GM21381 (cell line): ENCODE results near the gene IER3.
"Not testable (repeated sequence)": the region's sequence is repeated elsewhere in the genome, so short reads cannot be mapped to it uniquely, and the experiment has no call there.

ENCODE experiments used
- ATAC-seq: cut with Tn5 transposase; IDR thresholded peaks from one replicate; pipeline ENCODE4 v1.9.1; 2021; ENCODE audit warnings: mild to moderate bottlenecking, moderate library complexity; ENCODE audit not compliant: unreplicated experiment

Gene IER3

DNA sequence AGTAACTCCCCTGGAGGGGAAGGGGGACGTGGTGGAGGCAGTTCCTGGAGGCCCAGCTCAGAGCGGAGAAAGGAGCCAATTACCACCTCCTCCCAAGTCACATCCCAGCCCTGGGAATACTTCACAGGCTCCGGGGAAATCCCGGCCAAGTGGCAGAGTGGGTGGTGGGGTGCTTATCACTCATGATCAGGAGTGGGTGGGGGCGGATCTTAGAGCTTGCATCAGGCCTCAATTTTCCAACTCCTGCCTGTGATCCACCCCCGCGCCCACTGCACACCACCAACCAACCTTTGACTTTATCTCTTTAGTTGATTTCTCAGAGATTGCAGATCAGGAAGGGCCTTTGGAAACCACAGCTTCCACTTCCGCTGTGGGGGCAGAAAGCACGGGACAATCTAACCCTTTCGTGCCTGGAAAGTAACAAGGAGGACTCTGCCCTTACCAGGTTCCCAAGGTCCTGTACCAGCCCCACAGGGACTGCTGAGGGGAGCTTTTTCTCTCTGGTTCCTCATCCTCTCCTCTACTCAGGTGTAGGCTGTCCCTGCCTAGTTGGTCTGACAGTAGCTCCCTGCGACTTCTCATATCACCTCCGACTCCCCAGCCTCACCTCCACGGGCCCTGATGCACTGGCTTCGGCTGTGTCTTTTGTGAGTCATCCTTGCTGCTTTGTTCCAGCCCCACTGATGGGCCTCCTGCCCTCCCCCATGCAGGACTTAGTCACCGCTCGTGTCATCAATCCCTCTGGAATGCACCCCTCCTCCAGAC, 24.9 kb upstream of the IER3 start:
- no peak for ATAC-seq

DNA sequence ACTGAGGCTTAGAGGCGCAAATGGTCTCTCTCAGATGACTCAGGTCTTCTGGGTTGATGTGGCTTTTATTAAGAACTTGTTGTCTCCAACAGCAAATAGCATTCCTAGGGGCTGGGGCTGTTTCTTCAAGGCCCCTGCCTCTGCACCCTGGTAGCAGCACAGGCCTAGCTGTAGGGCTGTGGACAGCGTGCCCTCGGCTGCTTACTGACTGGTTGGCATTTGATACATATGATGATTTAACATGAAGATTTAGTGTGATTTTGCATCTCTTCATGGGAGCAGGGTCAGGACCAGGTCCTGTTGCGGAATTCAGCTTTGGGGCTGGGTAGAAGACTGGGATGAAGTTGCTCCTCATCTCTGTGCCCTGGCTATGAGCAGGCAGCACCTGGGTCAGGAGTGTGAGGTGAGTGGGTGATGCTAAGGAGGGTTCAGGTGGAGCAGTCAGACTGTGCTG, 24.3 kb upstream of the IER3 start:
- ATAC-seq, result no peak

DNA sequence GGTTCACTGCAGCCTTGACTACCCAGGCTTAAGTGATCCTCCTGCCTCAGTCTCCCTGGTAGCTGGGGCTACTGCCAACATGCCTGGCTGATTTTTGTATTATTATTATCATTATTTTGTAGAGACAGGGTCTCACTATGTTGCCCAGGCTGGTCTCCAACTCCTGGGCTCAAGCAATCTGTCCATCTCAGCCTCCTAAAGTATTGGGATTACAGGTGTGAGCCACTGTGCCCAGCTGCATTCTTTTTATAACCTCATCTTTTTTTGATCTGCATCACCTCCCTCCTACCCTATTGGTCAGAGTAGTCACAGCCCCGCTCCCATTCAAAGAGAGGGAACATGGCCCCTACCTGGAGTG, 23.6 kb upstream of the IER3 start:
- no peak for ATAC-seq

DNA sequence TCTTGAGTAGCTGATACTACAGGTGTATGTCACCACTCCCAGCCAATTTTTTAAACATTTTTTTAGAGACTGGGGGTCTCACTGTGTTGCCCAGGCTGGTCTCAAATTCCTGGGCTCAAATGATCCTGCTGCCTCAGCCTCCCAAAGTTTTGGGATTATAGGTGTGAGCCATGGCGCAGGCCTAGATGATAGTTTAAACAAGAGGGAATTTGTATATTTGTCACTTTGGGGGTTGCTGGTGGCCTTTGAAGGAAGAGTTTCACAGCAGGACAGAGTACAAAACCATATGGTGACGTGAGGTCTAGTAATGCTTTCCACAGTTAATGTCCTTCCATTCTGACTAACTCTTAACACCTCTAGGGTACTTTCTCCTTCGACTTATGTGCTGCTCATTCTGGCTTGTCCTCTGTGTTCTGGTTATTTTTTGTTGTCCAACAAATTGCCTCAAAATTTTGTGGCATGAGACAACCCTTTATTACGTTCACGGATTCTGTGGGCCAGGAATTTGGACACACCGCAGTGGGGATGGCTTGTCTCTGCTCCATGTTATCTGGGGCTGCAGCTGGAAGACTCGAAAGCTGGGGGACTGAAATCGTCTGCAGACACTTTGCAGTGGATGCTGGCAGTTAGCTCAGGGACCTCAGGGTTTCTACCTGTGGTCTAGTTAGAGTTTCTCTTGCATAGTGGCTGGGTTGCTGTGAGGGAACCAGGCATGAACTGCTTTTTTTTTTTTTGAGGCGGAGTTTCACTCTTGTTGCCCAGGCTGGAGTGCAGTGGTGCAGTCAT, 23.0 kb upstream of the IER3 start:
- ATAC-seq, result peak; percentile 72

DNA sequence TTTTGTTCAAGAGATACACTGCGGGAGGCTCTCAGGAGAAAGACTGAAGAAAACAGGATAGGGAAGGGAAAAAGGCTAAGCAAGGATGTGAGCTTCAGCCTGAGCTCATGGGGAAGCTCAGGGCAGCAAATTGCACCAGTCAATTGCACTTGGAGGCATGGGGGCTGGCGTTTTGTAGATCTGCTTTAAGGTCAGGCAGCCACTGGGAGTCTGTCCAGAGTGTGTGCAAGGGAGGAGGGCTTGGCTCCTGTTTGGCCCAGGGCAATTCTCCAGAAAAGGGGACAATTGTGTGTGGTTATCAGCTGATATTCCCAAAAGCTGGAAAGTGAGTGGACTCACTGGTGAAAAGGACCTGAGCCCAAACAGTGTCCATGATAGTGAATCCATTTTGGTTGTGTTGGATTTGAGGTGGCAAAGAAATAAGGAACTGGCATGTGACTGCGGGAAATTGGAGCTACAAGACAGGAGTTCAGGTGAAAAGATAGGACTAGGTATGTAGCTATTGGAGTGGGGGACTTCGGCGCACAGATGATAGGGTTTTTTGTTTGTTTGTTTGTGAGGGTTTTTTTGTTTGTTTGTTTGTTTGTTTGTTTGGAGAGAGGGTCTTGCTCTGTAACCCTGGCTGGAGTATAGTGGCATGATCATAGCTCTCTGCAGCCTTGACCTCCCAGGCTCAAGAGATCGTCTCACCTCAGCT, 22.3 kb upstream of the IER3 start:
- ATAC-seq, result no peak

DNA sequence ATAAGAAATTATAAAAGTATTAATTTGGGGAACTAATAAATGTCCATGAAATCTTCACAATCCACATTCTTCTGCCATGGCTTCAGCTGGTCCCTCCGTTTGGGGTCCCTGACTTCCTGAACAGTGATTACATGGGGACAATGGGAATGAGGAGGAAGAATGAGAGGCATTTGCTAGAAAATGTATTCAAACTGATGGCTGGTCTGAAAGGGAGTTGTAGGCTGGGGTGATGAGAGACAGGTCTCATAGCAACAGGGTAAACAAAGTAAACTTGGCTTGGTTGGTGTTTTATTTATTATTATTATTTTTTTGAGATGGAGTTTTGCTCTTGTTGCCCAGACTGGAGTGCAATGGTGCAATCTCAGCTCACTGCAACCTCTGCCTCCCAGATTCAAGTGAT, 21.1 kb upstream of the IER3 start:
- ATAC-seq, result not testable (repeated sequence)

DNA sequence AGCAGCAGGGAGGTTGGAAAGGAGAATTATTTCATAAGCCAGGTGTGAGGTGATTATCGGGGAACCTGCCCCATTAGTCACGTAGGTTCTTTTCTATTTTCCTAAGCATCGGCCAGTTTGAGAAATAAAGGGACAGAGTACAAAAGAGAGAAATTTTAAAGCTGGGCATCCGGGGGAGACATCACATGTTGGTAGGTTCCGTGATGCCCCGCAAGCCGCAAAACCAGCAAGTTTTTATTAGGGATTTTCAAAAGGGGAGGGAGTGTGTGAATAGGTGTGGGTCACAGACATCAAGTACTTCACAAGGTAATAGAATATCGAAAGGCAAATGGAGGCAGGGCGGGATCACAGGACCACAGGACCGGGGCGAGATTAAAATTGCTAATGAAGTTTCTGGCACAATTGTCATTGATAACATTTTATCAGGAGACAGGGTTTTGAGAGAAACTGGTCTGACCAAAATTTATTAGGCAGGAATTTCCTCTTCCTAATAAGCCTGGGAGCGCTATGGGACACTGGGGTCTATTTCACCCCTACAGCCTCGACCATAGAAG, 20.2 kb upstream of the IER3 start:
- not testable (repeated sequence) for ATAC-seq

DNA sequence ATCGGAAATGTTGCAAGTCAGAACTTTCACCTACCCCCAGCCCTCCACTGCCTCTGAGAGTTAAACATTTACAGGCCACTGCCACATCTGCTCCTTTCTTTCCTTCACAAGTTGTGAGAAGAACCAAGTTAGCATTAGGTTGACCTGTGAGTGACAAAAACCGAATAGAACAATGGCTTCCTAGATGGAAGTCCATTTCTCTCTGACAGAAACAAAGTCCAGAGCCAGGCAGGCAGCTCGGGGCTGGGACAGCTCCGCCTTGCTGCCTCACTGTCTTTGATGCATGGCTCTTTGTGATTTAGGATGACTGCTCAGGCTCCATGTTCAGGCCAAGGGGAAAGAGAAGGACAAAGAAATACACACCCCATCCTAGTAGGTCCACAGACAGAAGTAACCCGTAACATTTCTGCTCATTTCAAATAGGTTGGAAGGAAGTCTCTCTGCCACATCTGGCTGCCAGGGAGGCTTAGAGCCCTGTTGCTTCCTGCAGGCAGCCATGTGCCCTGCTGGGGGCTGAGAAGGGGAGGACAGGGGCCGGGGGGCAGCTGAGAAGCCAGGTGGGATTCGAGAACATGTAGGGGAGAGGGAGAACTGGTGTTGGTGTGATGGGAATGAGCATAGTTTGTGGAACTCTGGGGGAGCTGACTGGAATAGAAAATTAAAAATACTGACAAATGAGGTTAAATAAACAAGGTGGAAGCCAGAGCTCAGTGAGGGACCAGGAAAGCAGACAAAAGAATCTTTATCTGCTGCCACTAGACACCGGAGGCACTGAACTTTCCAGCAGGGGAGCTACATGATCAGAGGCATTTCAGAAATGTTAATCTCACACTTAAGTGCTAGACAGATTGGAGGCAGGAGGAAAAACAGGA, 19.5 kb upstream of the IER3 start:
- no peak for ATAC-seq

DNA sequence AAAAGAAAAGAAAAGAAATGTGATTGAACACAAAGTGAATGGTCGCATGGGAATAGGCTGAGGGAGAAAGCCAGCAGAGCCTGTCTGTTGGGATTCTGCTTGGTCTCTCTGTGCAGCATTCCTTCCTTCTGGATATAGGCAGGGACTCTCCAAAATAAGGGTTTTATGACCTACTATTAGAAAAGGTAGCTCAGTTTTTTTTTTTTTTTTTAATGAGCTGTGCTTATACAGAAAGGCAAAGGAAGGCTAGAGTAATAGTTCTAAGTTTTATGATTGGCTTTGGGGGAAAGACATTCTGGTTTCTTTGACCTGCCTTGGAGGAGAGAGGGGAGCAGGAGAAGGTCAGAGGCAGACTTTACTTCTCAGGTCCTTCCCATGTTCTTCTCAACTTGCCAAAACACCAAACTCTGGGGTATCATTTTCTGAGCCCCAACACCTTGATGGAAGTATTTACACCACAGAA, 18.8 kb upstream of the IER3 start:
- ATAC-seq, result no peak

DNA sequence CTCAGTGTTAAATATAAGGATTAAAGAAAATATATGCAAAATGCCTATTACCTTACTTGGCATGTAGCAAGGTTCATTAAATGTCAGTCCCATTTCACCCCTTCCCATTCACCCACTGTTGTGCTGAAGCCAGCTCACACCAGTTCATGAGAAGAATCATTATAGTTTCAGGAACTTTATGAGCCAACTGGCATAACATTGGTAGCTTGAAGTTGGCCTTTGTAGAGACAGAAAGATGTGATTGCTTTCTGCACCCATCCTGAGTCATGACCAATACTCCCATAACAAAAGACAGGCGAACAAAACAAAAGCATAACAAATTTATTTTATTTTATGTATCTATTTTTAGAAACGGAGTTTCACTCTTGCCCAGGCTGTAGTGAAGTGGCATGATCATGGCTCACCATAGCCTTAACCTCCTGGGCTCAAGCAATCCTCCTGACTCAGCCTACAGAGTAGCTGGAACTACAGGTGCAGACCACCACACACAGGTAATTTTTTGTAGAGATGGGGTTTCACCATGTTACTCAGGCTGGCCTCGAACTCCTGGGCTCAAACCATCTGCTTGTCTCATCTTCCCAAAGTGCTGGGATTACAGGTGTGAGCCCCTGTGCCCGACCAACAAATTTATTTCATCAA, 17.6 kb upstream of the IER3 start:
- ATAC-seq, result no peak

DNA sequence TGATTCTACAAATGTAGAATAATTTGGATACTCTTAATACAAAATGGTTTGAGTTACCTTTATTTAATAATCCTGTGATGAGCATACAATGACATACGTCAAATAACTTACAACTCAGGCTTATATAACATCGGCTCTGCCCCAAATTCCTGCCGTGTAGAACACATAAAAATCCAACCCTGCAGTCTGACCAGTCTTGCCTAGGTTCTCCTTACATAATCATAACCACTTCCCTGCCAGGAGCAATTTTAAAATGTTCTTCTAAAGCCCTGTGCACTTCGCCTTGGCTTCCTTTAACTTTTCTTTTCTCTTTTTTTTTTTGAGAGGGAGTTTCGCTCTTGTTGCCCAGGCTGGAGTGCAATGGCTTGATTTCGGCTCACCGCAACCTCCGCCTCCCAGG, 16.2 kb upstream of the IER3 start:
- no peak for ATAC-seq

DNA sequence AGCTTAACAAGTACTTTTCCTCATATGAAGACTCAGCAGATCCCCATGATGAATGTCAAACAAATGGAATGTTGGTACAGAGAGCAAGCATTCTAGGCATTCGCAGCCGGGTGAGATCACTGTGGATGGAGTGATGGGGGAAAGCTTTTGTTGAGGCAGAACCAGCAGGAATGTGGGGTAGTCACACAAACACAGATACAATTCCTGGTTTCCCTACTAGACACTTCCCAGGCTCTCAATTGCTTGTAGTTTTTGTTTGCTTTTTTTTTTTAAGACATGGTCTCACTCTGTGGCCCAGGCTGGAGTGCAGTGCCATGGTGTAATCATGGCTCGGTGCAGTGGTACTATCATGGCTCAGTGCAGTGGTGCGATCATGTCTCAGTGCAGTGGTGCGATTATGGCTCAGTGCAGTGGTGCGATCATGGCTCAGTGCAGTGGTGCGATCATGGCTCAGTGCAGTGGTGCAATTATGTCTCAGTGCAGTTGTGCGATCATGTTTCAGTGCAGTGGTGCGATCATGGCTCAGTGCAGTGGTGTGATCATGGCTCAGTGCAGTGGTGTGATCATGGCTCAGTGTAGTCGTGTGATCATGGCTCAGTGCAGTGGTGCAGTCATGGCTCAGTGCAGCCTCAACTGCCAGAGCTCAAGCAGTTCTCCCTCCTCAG, 15.4 kb upstream of the IER3 start:
- ATAC-seq, result no peak

DNA sequence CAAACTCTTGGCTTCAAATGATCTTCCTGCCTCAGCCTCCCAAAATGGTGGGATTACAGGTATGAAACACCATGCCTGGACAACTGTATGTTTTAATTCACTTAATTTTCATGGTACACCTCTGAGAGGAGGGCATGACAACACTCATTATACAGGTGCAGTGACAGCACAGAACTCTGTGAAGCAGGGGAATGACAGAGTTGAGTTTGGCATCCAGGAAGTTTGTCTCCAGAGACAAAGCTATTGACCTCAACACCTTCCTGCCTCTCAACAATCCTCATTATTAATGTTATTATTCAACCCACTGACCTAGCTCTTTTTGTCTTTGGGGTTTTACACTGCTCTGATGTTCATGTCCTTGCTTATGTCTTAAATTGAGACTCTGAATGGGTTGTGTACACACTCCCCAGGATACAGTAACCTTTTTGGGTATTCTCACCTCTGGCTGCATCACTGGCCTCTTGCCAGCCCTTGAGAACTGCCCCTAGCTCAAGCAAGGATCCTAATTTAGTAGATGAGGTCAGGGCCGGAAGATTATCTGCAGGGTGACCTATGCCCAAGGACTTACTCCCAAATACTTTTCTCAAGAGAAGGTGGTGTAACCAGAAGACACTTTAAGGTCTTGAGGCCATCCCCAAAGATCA, 13.0 kb upstream of the IER3 start:
- ATAC-seq, result no peak

DNA sequence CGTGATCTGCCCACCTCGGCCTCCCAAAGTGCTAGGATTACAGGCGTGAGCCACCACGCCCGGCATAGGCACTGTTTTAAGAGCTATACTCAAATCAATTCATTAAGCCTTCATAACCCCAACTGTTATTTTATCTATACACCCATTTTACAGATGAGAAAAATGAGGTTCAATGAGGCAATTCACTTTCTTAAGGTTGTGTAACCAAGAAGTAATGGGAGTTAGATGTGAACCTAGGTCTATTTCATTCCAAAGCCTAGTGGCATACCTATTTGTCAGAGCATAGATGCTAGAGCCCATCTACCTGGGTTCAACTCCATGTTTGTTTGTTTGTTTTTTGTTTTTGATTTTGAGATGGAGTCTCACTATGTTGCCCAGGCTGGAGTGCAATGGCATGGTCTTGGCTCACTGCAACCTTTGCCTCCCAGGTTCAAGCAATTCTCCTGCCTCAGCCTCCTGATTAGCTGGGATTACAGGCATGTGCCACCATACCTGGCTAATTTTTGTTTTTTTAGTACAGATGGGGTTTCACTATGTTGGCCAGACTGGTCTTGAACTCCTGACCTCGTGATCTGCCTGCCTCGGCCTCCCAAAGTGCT, 12.2 kb upstream of the IER3 start:
- not testable (repeated sequence) for ATAC-seq

DNA sequence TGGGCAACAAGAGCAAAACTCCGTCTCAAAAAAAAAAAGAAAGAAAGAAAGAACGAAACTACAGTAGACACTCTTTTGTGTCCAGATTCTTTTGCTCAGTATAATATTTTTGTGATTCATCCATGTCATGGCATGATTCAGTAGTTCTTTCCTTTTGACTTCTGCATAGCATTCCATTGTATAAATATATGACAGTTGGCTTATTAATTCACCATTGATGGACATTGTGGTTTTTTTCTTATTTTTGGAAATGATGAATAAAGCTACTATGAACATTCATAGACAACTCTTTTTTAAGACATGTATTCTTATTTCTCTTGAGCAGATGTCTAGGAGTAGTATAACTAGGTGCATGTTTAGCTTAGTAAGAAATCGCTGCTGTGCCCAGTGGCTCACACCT, 10.3 kb upstream of the IER3 start:
- no peak for ATAC-seq

DNA sequence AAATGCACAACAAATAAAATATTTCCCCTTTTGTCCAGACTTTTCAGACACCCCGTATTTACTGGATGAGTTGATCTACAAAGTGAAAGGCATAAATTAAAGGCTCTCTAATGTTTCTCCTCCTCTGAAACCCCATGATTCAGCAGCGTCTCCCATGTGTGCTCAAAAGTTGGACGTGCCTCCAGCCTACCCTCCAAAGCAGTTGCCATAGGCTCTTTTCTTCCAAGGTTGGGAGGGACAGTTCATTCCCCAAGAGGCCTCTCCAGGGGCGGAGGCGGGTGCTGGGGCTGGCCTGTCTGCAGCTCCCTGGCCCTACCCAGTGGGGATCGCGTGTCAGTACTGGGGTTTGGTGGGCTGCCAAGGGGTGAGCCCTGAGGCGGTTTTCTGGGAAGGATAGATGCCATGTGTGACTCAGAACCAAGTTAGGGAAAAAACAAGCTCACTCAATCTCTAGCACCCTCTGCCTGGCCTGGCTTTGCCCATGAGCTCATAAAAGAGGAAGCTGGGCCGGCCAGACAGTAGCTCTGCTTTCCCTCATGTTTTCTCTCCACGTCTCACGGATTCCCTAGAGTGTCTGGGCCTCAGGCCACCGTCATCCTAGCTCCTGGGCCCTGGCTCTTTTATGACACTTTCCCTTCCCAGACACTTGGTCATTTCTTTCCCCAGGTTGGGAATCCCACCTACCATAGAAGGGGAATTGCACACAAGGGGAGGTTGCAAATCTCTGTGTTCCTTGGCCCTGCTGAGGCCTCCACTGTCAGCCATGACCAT, 8.0 kb upstream of the IER3 start:
- no peak for ATAC-seq

DNA sequence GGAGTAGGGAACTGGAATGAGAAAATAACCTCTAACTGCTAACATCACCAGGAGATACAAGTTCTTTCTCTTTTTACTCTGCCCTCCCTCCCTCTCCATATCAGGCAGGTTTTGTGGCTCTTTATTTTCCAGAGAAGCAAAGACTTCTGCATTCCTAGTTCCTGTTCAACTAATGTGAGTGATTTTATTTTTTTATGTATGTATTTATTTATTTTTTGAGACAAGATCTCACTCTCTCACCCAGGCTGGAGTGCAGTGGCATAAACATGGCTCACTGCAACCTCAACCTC, 6.0 kb upstream of the IER3 start:
- ATAC-seq, result no peak
